HG03280 (cell line): ENCODE data around the gene RPS10.
A peak's percentile ranks its signal among the peaks of the same experiment; 100 is the strongest.

Source experiments
- ATAC-seq: cut with Tn5 transposase; IDR thresholded peaks from one replicate; pipeline ENCODE4 v1.9.1; 2021; ENCODE audit warnings: mild to moderate bottlenecking, moderate library complexity; ENCODE audit not compliant: unreplicated experiment

The RPS10 gene

GRCh38 chr6:34425498-34426410 is at the start of gene RPS10:
Gene RPS10, minus strand, starts transcription at chr6:34426069. Its CDS starts 848 bp downstream, at chr6:34425221.
- ATAC-seq = peak; percentile 94

DNA sequence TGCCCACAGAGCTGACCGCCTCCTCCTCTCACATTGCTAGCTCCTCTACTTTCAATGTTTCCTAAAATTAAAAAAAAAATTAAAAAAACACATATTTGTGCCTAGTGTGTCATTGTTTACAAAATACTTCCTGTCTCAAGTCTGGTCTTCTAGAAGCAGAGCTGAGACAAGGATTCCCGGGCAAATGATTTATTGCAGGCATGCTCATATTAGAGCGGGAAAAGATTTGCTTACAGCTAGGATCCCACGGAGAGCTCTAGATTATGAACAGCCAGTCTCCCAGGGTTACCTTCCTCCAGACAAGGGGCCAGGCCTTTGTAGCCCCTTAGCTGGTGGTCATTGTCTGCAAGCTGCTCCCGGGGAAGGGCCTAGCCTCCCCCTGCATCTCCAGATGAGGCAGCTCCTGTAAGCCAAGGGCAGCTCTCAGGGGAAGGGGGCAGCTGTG is 49.4 kb upstream of the RPS10 start:
- no peak for ATAC-seq

GRCh38 chr6:34474754-34475153 is 48.9 kb upstream of the RPS10 start:
- ATAC-seq = no peak

GRCh38 chr6:34473967-34474366 is 48.1 kb upstream of the RPS10 start:
- ATAC-seq = no peak

GRCh38 chr6:34472425-34472824 is 46.6 kb upstream of the RPS10 start:
- ATAC-seq = no peak

GRCh38 chr6:34469499-34469898 is 43.6 kb upstream of the RPS10 start:
- no peak for ATAC-seq

- ATAC-seq = no peak
Measured at GRCh38 chr6:34468378-34468892, 42.6 kb upstream of the RPS10 start.

DNA sequence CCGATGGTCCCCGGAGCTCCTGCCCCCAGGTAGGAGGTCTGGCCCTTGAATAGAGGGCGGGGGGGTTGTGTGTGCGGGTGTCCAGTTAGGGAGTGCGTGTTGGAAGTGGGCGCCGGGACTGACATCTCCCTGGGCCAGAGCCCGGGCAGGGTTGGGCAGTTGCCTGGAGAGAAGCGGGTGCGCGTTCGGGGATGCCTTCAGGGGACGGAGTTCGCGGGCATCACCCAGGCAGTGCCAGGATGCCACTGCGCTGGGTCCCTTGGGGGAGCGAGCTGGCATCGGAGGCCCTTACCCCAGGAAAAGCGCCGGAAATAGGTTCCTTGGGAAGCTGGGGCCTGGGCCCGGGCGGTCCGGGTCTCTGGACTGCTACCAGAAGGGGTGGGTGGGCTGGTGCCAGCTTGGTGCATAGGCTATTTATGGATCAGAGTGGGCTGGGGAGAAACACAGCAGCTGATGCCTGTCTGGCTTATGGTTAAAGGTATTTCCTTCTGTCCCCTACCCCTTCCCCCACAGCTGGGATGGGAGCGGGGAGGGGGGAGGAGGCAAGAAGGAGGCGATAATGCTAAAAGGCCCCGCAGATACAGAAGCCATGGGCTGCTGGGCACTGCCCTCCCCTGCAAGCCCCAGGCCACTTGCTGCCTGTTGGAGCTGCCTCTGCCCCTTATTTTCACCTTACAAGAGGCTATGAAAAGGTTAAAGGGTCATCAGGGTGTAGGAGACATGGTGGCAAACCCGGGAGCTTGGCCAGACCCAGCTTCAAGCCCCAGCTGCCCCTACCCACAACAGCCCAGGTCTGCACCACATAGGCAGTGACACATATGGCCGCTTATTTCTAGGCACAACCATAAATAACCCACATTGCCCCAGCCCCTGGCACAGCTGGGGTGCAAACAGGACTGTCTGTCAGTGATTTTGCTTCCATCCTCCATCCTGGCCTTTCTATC is 40.6 kb upstream of the RPS10 start:
- ATAC-seq = no peak

DNA sequence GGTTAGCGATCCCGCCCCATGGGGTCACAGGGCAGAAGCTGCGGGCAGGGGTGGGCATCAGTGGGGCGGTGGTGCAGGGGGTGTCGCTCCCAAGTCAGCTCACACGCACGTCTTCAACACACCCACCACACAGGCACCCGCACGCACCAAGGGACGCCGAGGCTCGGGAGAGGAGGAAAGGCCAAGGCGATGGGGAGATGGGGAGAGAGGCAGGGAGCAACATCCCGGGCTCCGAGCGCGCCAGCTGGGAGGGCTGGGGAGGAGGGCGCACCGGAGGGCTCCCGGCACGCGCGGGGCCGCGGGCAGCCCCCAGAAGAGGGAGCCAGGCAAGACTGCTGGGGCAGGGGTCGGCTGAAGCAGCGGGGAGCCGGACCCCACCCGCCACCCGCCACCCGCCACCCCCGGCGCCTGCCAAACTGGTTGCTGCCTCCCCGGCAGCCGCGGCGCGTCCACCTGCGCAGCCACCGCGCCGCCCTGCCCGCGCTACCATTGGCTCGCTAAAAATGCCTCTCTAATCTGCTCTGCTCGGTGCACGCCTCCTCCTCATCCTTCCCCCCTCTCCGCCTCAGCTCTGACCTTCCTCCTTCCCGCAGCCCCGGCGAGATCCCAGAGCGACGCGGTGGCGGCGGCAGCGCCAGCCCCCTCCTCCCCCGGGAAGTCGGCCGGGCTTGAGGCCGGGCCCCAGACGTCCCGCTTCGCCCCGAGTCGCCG is 39.8 kb upstream of the RPS10 start, which contains the start of gene PACSIN1:
Gene PACSIN1, plus strand, starts transcription at position 546 of the 711 bp plus-strand sequence. CDS start 60,230 bp downstream, outside the sequence.
- no peak for ATAC-seq

DNA sequence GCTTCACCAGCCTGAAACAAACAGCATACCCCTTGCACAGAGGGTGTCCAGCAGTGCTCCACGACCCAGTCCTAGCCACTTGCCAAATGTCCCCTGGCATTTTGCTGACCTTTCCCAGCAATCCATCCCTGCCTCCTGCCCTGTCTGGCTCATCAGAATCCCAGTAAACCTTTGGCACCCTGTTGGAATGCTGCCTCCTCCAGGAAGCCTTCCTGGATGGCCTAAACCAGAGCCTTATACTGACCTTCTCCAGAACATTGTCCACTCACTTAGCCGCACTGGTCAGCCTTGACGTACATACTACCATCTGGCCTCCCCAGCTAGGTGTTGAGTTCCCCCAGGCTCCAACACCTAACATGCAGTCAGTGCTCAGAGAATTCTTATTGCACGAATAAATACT is 38.0 kb upstream of the RPS10 start:
- no peak for ATAC-seq

- no peak for ATAC-seq
Measured at GRCh38 chr6:34463299-34463698, 37.4 kb upstream of the RPS10 start.

DNA sequence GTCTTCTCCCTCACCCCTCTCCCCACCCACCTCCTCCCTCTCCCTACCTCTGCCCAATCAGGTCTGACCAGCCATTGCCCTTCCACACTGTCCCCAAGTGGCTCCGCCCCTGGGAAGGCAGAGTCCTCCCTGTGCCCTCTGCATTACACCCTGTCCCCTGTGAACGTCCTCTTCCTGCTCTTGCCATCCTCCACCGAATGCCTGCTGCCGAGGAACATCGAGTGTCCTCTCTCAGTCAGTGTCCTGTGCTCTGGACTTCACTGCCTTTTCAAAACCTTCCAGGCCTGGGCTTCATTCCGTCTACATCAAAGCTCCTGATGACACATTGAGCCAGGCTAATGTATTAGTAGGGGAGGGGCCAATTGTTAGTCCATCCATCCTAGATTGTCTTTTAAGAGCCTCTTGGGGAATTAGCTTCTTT is 36.7 kb upstream of the RPS10 start:
- ATAC-seq = no peak

DNA sequence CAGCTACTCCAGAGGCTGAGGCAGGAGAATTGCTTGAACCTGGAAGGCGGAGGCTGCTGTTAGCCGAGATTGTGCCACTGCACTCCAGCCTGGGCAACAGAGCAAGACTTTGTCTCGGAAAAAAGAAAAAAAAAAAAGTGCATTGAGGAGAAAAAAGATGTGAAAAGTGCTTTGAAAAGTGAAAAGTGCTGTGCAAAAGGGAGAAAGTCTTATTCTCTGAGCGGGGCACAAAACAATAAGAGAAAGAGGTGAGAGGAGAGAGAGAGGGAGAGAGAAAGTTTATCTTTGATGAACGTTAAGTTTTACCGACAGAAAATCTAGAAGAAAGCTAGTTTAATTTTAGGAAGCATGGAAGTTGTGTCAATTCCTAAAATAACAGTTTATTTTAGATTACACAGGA is 36.1 kb upstream of the RPS10 start:
- ATAC-seq = no peak

GRCh38 chr6:34460796-34461507 is 35.1 kb upstream of the RPS10 start:
- ATAC-seq = no peak

GRCh38 chr6:34459899-34460593 is 34.2 kb upstream of the RPS10 start:
- ATAC-seq = no peak

- no peak for ATAC-seq
Measured at GRCh38 chr6:34457742-34458735, 32.2 kb upstream of the RPS10 start.

DNA sequence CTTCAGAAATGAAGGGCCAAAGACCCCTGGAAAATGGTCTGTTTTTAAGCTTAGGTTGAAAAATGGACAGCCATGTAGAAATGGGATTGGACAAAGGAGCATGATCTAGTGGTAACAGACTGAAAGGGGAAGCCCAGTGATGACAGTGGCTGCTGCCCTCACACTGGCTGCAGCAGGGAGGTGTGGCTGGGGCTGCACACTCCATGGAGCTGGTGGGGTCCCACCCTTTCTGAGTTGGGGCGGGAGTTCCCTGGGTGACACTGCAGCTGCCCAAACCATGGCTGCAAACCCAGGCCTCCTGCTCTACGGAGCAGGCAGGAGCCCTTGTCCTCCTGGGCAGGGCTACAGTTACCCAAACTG is 31.5 kb upstream of the RPS10 start:
- ATAC-seq = no peak

DNA sequence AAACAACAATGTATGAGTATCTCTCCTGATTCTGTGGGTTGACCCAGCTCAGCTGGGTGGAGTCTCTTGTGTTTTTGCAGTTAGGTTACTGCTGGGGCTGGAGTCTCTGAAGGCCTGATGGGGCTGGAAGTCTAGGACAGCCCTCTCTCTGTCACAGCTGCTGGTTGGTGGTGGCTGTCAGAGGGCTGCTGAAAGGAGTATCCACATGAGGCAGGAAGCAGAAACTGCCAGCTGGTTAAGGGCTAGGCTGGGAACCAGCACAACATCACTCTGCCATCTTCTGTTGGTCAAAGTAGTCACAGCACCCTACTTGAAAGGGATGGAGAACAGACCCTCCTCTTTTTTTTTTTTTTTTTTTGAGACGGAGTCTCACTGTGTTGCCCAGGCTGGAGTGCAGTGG is 30.0 kb upstream of the RPS10 start:
- no peak for ATAC-seq
